Activated gamma-delta T cell treated with anti-CD3 and anti-CD28 coated beads, Interleukin-2, amount 50 U/mL, for 16 hours (primary cell): ENCODE results near the gene JUN.

Source experiments
- DNase-seq: peaks from one replicate; pipeline ENCODE4 v3.0.0-alpha.2; 2020; ENCODE audit warnings: low read depth

JUN gene

GRCh38 chr1:58783090-58783992 is 506 bp downstream of the JUN start:
- no peak for DNase-seq

DNA sequence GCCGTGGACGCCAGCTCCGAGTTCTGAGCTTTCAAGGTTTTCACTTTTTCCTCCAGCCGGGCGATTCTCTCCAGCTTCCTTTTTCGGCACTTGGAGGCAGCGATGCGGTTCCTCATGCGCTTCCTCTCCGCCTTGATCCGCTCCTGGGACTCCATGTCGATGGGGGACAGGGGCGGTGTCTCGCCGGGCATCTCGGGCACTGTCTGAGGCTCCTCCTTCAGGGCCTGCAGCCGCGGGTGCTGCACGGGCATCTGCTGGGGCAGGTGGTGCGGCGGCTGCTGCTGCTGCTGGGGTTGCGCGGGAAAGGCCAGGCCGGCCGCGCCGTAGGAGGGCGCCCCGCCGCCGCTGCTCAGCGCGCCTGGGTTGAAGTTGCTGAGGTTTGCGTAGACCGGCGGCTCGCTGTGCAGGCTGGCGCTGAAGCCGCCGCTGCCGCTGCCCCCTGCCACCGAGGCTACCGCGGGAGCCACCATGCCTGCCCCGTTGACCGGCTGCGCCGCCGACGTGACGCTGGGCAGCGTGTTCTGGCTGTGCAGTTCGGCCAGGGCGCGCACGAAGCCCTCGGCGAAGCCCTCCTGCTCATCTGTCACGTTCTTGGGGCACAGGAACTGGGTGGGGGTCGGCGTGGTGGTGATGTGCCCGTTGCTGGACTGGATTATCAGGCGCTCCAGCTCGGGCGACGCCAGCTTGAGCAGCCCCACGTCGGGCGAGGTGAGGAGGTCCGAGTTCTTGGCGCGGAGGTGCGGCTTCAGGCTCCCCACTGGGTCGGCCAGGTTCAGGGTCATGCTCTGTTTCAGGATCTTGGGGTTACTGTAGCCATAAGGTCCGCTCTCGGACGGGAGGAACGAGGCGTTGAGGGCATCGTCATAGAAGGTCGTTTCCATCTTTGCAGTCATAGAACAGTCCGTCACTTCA is 1.4 kb downstream of the JUN start:
- peak; percentile 19 for DNase-seq

DNA sequence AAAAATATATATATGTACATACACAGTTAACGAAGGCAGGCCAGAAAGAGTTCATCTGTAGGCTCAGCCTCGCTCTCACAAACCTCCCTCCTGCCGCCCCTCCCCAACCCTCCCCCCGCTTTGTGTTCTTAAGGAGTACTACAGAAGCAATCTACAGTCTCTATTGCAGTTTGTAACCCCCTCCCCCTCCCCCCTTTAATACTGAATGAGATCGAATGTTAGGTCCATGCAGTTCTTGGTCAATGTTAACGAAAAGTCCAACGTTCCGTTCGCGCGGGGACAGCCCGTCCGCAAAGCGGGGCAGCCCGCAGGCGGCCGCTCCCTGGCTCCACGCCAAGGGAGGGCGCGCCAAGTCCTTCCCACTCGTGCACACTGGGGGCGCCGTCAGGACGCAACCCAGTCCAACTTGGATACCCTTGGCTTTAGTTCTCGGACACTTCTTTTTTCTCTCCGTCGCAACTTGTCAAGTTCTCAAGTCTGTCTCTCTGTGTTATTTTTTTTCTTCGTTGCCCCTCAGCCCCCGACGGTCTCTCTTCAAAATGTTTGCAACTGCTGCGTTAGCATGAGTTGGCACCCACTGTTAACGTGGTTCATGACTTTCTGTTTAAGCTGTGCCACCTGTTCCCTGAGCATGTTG is 2.2 kb downstream of the JUN start:
- peak; percentile 20 for DNase-seq

- DNase-seq, result no peak
Measured at GRCh38 chr1:58780836-58781452, 2.9 kb downstream of the JUN start.

DNA sequence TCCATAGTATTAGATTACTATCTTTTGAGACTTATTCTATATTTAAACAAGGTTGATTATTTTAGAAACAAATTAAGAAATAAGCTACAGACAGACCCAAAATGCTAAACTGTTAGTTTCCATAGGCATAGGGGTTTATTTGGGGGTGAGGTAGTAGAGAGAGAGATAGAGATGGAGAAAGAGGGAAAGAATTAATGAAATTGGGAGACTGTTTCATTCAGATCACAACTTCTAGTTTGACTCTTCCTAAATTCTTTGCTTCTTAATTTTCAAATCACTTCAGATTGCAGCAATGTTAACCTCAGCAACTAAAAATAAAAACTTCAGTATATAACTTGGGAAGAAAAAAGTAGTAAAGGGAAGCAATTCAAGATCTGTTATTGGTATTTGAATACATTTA is 3.4 kb downstream of the JUN start:
- DNase-seq, result no peak

GRCh38 chr1:58779801-58780382 is 4.0 kb downstream of the JUN start:
- DNase-seq, result no peak

DNA sequence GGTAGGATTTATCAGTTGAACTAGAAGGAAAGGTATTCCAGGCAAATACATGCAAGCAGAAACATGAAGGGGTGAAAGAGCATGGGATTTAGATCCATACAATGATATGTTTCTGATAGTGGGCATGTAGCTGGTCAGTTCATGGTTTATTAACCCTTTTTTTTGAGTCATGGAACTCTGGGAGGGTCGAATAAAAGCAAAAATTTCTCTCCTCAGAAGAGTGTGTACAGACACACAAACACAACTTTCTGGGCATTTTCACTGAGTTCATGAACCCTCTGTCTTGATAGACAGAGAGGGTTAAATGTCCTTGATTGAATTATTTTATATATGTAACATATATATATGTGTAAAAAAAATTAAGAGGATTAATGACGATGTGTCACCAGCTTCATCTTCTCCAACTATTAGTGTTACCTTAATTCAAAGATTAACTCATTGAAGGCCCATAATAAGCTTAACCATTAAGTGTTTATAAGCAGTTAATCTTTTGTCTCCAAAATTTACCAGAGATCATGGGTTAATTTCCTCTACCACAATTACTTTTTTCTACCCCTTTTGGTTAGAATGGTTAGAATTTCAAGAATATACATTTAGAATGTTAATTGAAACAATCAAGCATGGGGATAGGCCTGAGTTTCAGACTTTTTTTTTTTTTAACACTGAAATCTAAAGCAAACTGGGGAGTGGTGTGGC is 4.6 kb downstream of the JUN start:
- DNase-seq, result no peak

GRCh38 chr1:58778385-58779000 is 5.4 kb downstream of the JUN start:
- DNase-seq, result no peak

DNA sequence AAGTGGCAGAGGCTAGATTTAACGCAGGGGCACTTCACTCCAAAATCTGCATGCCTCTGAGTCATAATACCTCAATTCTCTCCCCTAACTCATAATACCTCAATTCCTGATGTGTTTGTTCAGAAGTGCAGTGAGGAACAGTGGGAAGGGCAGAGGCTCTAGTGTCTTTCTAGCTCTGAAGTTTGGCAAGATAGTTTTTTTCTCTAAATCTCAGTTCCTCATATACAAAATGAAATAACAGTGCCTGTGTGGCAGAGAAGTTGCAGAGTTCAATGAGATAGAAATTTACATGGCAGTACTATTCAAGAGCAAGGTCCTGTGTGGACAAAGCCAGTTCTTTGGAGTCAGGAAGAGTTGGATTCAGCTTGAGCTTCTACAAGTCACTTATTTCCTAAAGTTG is 9.8 kb downstream of the JUN start:
- no peak for DNase-seq

- no peak for DNase-seq
Measured at GRCh38 chr1:58773406-58773840, 10.4 kb downstream of the JUN start.

DNA sequence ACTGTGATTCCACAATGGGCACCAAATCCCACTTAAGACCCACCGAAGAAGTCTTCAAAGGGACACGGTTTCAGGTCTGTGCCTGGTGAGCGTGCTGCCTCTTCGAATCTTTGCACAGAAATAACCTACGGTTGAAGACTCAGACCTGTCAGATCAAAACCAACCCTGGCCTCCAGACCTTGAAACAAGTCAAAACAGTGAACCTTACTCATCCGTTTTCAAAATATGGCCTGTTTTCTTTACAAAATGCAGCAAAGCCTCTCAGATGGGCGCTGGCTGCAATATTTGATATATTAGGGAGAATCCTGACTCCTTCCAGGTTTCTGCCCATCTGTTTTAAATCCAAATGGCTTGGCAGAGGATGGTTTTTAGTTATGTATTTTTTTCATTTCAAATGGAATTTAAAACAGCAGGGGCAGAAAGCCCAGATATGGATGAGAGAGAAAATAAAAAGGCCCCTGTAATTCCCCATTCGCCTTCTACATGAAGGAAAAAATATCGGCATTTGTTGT is 14.0 kb downstream of the JUN start:
- no peak for DNase-seq

DNA sequence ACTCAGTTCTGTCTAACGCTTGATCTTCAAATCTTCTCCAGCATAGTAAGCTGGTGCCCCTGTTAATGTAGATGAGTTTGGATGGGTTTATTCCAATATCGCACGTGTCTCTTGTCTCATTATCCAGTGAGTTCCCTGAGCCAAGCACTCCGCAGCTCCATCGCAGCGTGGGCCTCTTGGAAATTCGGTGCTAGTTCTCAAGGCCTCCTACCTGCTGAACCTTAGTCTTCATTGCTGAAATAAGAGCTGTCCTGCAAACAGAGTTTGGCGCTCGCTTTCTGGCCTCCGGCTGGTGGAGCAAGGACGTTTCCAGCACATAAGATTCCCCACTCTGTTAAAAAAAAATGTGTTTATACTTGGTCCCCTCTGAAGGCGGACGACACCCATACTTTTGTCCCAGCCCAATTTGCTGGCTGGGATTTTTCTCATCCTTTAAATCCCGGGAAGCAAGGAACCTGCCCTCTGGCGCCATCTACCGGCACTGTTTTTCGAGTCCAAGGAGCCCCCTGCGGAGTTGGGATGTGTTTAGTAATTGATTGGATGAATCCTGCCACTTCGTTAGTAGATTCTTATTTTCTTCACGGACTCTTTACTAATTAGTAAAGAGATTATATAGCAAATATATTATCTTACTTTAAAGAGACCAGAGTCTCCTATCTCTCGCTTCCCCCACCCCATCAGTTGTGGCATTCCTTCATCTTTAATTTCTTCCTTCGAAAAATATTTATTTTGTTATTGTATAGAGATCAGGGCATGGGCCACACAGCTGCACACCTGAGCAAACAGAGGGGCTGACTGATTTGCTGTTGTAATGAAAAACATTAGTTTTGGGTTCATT is 14.7 kb downstream of the JUN start:
- DNase-seq, result peak; percentile 9

GRCh38 chr1:58768191-58768731 is 15.6 kb downstream of the JUN start:
- no peak for DNase-seq

- DNase-seq, result no peak
Measured at GRCh38 chr1:58767143-58767542, 16.7 kb downstream of the JUN start.

DNA sequence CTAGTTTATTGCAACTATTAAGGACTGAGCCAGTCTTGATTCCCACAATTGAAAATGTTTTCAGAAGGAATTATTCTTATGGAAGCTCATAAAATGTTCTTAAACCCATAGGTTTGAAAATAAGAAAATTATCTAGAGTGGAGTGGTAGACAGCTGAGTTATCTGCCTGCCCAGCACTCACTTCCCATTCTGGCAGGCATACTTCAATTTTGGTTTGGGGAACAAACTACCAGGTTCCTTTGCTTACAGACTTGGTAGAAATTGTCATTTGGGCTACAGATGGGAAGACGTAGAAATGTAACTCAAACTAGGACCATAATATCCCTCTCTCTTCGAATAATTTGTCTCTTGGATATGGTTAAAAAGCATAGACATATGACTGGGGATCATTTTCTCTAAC is 18.4 kb downstream of the JUN start:
- no peak for DNase-seq

- no peak for DNase-seq
Measured at GRCh38 chr1:58765006-58765405, 18.8 kb downstream of the JUN start.

DNA sequence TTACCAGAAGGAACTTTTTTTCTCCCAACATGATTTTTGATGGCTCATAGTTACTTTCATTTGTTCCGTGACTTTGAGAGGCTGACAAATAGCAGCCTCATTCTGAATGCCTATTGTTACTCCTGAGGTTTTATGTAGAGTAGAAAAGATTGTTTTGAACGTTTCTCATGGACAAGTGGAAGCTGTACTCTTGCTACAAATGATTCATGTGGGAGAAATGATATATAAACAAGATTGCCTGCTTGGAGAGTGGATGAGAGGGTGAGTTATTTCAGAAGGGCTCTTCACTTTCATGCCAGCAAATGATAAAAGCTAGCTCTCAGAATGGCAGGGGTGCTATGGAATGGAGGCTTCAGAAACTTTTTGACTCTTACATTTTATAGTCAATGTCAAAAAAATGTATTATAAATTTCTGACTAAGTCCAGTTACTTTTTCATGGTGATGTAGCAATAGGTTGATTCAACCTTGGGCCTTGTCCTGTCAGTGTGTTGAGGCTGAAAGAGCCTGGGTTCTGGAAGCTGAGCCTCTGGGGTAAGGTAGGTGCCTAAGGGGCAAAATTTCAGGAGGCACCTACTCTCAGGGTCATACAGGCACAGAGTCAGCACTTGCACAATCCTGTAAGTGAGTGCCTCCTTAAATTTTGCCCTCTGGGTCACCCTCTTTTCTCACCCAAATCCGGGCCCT is 19.4 kb downstream of the JUN start:
- no peak for DNase-seq

GRCh38 chr1:58763214-58763613 is 20.6 kb downstream of the JUN start:
- no peak for DNase-seq

DNA sequence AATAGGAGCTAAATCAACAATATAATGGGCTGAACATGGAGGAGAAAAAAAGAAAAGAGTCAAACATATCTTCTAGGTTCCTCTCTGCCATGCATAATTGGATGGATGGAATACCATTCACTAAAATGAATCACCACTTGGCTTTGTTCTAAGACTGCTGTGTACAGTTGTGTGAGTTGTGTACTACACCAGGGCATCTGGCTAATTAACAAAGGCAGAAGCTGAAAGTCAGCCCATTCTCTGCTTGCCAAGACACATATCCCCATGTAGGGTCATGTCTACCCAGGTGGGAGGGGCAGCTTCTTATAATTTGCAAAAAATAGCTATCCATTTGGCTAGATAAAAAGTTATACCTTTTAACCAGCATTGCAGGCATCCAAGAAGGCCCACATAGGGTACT is 21.0 kb downstream of the JUN start:
- DNase-seq, result no peak
